Activated naive CD8-positive, alpha-beta T cell treated with anti-CD3 and anti-CD28 coated beads for 36 hours (primary cell): ENCODE measurements around the gene MAPK1IP1L. TPM values are rescaled to one million over a fixed set of nuclear protein-coding genes. Genes with fewer than 3 reads are reported as not detected.

Source experiments
- DNase-seq: peaks from one replicate; pipeline ENCODE4 v3.0.0; 2021
- H3K27ac Mint-ChIP-seq: one replicate; pipeline ENCODE4 v1.8.0; 2022; ENCODE audit warnings: mild to moderate bottlenecking, moderate library complexity, mixed read lengths
- H3K27me3 Mint-ChIP-seq: one replicate; pipeline ENCODE4 v1.8.0; 2022; ENCODE audit warnings: mild to moderate bottlenecking, mixed read lengths
- H3K36me3 Mint-ChIP-seq: one replicate; pipeline ENCODE4 v1.8.0; 2021; ENCODE audit warnings: mild to moderate bottlenecking, mixed read lengths
- H3K4me1 Mint-ChIP-seq: one replicate; pipeline ENCODE4 v1.8.0; 2021; ENCODE audit warnings: mixed read lengths
- H3K4me3 Mint-ChIP-seq: one replicate; pipeline ENCODE4 v1.8.0; 2022; ENCODE audit warnings: mild to moderate bottlenecking, moderate library complexity, mixed read lengths
- H3K9me3 Mint-ChIP-seq: one replicate; pipeline ENCODE4 v1.8.0; 2022; ENCODE audit warnings: mixed read lengths
- total RNA-seq, 2 experiments: library from RNA; stranded (reverse); gene quantifications; one replicate each; pipeline ENCODE4 v1.2.3, GENCODE V29; 2021

MAPK1IP1L gene
- total RNA-seq, 2 experiments from 2014 or later = 118 to 122 TPM

GRCh38 chr14:55117803-55118441, 66.5 kb downstream of the MAPK1IP1L start:
- Mint-ChIP-seq H3K4me1 (peaks cover 3% of the 10 kb centered on the region), H3K4me3 (no peak overlapping the region), H3K27me3 (no peaks in the 10 kb centered on the region), H3K36me3 (no peaks in the 10 kb centered on the region), H3K9me3 (no peaks in the 10 kb centered on the region), H3K27ac (no peak overlapping the region)
- DNase-seq = no peak

- Mint-ChIP-seq H3K36me3 (no peaks in the 10 kb centered on the region), H3K27ac (no peak overlapping the region), H3K27me3 (no peaks in the 10 kb centered on the region), H3K4me3 (no peak overlapping the region), H3K9me3 (no peaks in the 10 kb centered on the region), H3K4me1 (peaks cover 3% of the 10 kb centered on the region)
- DNase-seq = no peak
Observed at GRCh38 chr14:55118761-55119160, 67.3 kb downstream of the MAPK1IP1L start.

Other genes starting within 250 kb of the MAPK1IP1L start
- gene GCH1, start 148.8 kb upstream of the MAPK1IP1L start, total RNA-seq = 10 to 100 TPM; 45.9 to 47.5 TPM
- 10 to 100 TPM; 66.0 to 69.2 TPM for gene WDHD1, start 24.5 kb upstream of the MAPK1IP1L start, total RNA-seq
- 10 to 100 TPM; 24.9 to 28.6 TPM for gene SOCS4, start 24.4 kb upstream of the MAPK1IP1L start, total RNA-seq
- 1 to 10 TPM; 2.8 to 3.1 TPM for gene LGALS3, start 77.6 kb downstream of the MAPK1IP1L start, total RNA-seq
- gene DLGAP5, start 139.9 kb downstream of the MAPK1IP1L start, total RNA-seq = 10 to 100 TPM; 68.0 to 69.2 TPM
- 10 to 100 TPM; 15.1 to 15.9 TPM for gene FBXO34, start 219.8 kb downstream of the MAPK1IP1L start, total RNA-seq